HCT116 (cell line): Measurements from ENCODE around the gene DBN1. TPM values are rescaled to one million over a fixed set of nuclear protein-coding genes. Genes with fewer than 3 reads are reported as not detected.
"Not testable (repeated sequence)": the region's sequence is repeated elsewhere in the genome, so short reads cannot be mapped to it uniquely, and the experiment has no call there.

Experiments
- ATAC-seq: fragments of 200-7000 bp; cut with Tn5 transposase; 2 replicates; pipeline ENCODE4 v1.9.1; 2020; ENCODE audit warnings: mild to moderate bottlenecking, moderate library complexity
- BruUV-seq: library from RNA; stranded (reverse); fragments of 400-500 nt; replicated peaks from 2 replicates; lab custom pipeline; 2021; lab: Mats Ljungman, UMichigan
- CTCF ChIA-PET: fragments of 300-600 bp; sonication (Branson Sonifier 250); formaldehyde crosslinking; loops from one replicate; lab custom pipeline; 2021; ENCODE audit warnings: antibody characterized with exemption; lab: Charles Lee
- POLR2A ChIA-PET: fragments of 300-600, 350-600 bp; sonication (Branson Sonifier 250); formaldehyde crosslinking; loops from one replicate; lab custom pipeline; 2021; ENCODE audit warnings: antibody characterized with exemption; lab: Charles Lee
- RAD21 ChIA-PET, 2 experiments: fragments of 300-600 bp; sonication (Branson Sonifier 250); formaldehyde crosslinking; loops; one replicate each; lab custom pipeline; 2023; ENCODE audit warnings: low total read pairs in 2 of 2; ENCODE audit not compliant: uncharacterized antibody in 2 of 2, unreplicated experiment in 2 of 2, low non-redundant PET in 1 of 2; lab: Charles Lee
- DNase-seq: peaks from one replicate; pipeline ENCODE4 v3.0.0-alpha.2; 2010; ENCODE audit warnings: low read depth, low spot score
- H2AFZ ChIP-seq: fragments of 200-600 bp; shearing (Covaris generic), sonication (generic); 2 replicates; pipeline ENCODE4 v1.6.1; 2017; ENCODE audit warnings: low read depth, mixed run types, mixed read lengths, antibody characterized with exemption, low read length; ENCODE audit not compliant: poor library complexity, severe bottlenecking
- H3K27ac ChIP-seq: 2 replicates; pipeline ENCODE4 v1.5.1; 2012; ENCODE audit warnings: low read depth, low read length
- H3K27me3 ChIP-seq: fragments of 200-600 bp; sonication (generic); 2 replicates; pipeline ENCODE4 v1.6.1; 2016; ENCODE audit warnings: mixed run types, low read length, mixed read lengths; ENCODE audit not compliant: insufficient read depth
- H3K36me3 ChIP-seq, 2 experiments: fragments of 200-500 bp in 1 of 2; fragments of 200-600 bp in 1 of 2; sonication (Bioruptor generic) in 1 of 2; sonication (generic) in 1 of 2; 2 replicates each; pipeline versions ENCODE4 v1.5.1 to v1.6.1; 2014 to 2016; ENCODE audit warnings: low read length in 2 of 2, inconsistent platforms in 1 of 2, mixed read lengths in 1 of 2, mixed run types in 1 of 2; ENCODE audit not compliant: insufficient read depth in 2 of 2, control insufficient read depth in 1 of 2
- H3K4me1 ChIP-seq, 2 experiments: fragments of 200-600 bp in 1 of 2; sonication (generic) in 1 of 2; 2 replicates each; pipeline versions ENCODE4 v1.5.1 to v1.6.1; 2012 to 2017; ENCODE audit warnings: low read length in 2 of 2, inconsistent platforms in 1 of 2, mild to moderate bottlenecking in 1 of 2, mixed read lengths in 1 of 2, mixed run types in 1 of 2, moderate library complexity in 1 of 2; ENCODE audit not compliant: insufficient read depth in 2 of 2, control insufficient read depth in 1 of 2
- H3K4me2 ChIP-seq: fragments of 200-600 bp; sonication (generic); 2 replicates; pipeline ENCODE4 v1.6.1; 2017; ENCODE audit warnings: mixed run types, low read length, mixed read lengths
- H3K4me3 ChIP-seq, 2 experiments: fragments of 200-600 bp in 1 of 2; sonication (generic) in 1 of 2; replicated peaks in 1 of 2; 2 replicates each; pipeline ENCODE4 v1.5.1; 2011 to 2016; ENCODE audit warnings: low read length in 2 of 2, control low read depth in 1 of 2, low read depth in 1 of 2, mild to moderate bottlenecking in 1 of 2, mixed read lengths in 1 of 2, mixed run types in 1 of 2
- H3K79me2 ChIP-seq: fragments of 200-600 bp; sonication (generic); 2 replicates; pipeline ENCODE4 v1.6.1; 2017; ENCODE audit warnings: mild to moderate bottlenecking, mixed run types, low read length, moderate library complexity, mixed read lengths; ENCODE audit not compliant: insufficient read depth
- H3K9ac ChIP-seq: fragments of 200-600 bp; sonication (generic); 2 replicates; pipeline ENCODE4 v1.6.1; 2016; ENCODE audit warnings: low read length, mixed read lengths
- H3K9me2 ChIP-seq: fragments of 200-600 bp; sonication (generic), shearing (Covaris generic); 2 replicates; pipeline ENCODE4 v1.6.1; 2017; ENCODE audit warnings: mixed run types, mild to moderate bottlenecking, moderate library complexity; ENCODE audit not compliant: insufficient read depth
- H3K9me3 ChIP-seq, 2 experiments: fragments of 200-500 bp in 1 of 2; fragments of 200-600 bp in 1 of 2; sonication (Bioruptor generic) in 1 of 2; sonication (generic) in 1 of 2; 2 replicates each; pipeline ENCODE4 v1.6.1; 2014 to 2017; ENCODE audit warnings: low read length in 2 of 2, mixed read lengths in 2 of 2, inconsistent platforms in 1 of 2, low read depth in 1 of 2, mild to moderate bottlenecking in 1 of 2, mixed run types in 1 of 2, moderate library complexity in 1 of 2; ENCODE audit not compliant: control insufficient read depth in 1 of 2, insufficient read depth in 1 of 2
- H4K20me1 ChIP-seq: fragments of 200-600 bp; sonication (generic), shearing (Covaris generic); 2 replicates; pipeline ENCODE4 v1.6.1; 2017; ENCODE audit warnings: mixed run types, mild to moderate bottlenecking, moderate library complexity; ENCODE audit not compliant: insufficient read depth
- CTCF ChIP-seq, 3 experiments: fragments of 200-600 bp in 1 of 3; sonication (generic) in 1 of 3; IDR thresholded peaks in 2 of 3; conservative IDR thresholded peaks in 1 of 3; 2 replicates each; pipeline ENCODE4 v1.5.1; 2012 to 2017; ENCODE audit warnings: low read depth in 2 of 3, low read length in 2 of 3, antibody characterized with exemption in 1 of 3, borderline replicate concordance in 1 of 3, control low read depth in 1 of 3, mild to moderate bottlenecking in 1 of 3, mixed read lengths in 1 of 3, mixed run types in 1 of 3, moderate library complexity in 1 of 3; ENCODE audit not compliant: insufficient read depth in 1 of 3
- SIN3A ChIP-seq: IDR thresholded peaks from 2 replicates; pipeline ENCODE4 v1.6.1; 2012; ENCODE audit warnings: low read depth
- intact Hi-C: fragments of 100-400 bp; cut with micrococcal nuclease; formaldehyde crosslinking; loops from 2 replicates; pipeline ENCODE4 v1.10.0; 2022
- total RNA-seq: library from RNA; stranded (reverse); gene quantifications from one replicate; pipeline ENCODE4 v1.2.1, GENCODE V29; 2021; ENCODE audit not compliant: unreplicated experiment

The DBN1 gene
- total RNA-seq, 1 experiment from 2014 or later = 144 TPM

- no TSS peak for BruUV-seq
- H3K36me3 ChIP-seq = no peaks in the 10 kb centered on the region
- H3K4me2 ChIP-seq = no peak overlapping the region
- no peaks in the 10 kb centered on the region for H3K79me2 ChIP-seq
- no peaks in the 10 kb centered on the region for H4K20me1 ChIP-seq
- H3K9ac ChIP-seq = no peak overlapping the region
- no peak overlapping the region for H2AFZ ChIP-seq
- no peak for DNase-seq
- ChIA-PET CTCF (interaction anchor here (1.2 kb wide), 1 partner anchor 17 kb away, joined by 3 read pairs; no protein-coding TSS in a partner anchor), RAD21 (no interaction called here), POLR2A (no interaction called here)
- ATAC-seq = no peak
- no peaks in the 10 kb centered on the region for H3K9me2 ChIP-seq
- H3K4me1 ChIP-seq = peaks cover 7 to 10% of the 10 kb centered on the region in 2 experiments
- no peak overlapping the region for H3K27ac ChIP-seq
- intact Hi-C loops = no loop called here
- no peaks in the 10 kb centered on the region for H3K27me3 ChIP-seq
- H3K4me3 ChIP-seq = no peak overlapping the region
- H3K9me3 ChIP-seq = no peaks in the 10 kb centered on the region
- no peak for TF ChIP-seq SIN3A
- no peak for TF ChIP-seq CTCF (IDR thresholded peaks at IDR 0.05 in 2 of 3, conservative IDR thresholded peaks at IDR 0.05 in 1 of 3; ENCODE audit: borderline replicate concordance in 1 of 3, insufficient read depth in 1 of 3, low read depth in 2 of 3, low read length in 2 of 3)
Observed at GRCh38 chr5:177421062-177421798, 52.2 kb downstream of the DBN1 start.

- H3K27me3 ChIP-seq, H2AFZ ChIP-seq, RAD21 ChIA-PET, H3K9me2 ChIP-seq, POLR2A ChIA-PET, H3K9me3 ChIP-seq, H3K9ac ChIP-seq, DNase-seq, intact Hi-C loops, H3K27ac ChIP-seq, CTCF ChIA-PET, ATAC-seq, BruUV-seq, H3K4me3 ChIP-seq, H4K20me1 ChIP-seq, H3K4me1 ChIP-seq, H3K36me3 ChIP-seq, H3K4me2 ChIP-seq, H3K79me2 ChIP-seq: not testable (repeated sequence)
Observed at GRCh38 chr5:177420472-177420871, 53.0 kb downstream of the DBN1 start.
